ENCODE results near the gene NECAB3.

The NECAB3 gene

DNA sequence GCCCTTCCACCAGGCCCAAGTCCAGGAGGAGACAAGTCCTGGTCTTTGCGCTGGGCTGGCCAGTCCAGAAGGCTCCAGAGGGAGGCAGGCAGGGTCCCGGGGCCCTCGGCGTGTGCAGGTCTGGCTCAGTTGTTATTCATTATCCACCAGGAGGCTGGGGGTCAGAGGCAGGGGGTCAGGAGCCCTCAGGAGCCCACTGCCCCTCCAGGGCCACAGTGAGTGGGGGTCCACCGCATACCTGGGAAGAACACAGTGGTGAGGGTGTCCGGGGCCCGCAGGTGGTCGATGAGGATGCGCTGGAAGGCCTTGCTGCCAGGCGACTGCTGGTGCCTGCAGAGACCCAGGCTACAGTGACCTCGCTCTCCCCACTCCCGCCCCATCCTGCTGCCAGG lies 16.5 kb downstream of the NECAB3 start:
- H3K36me3 ChIP-seq (ENCODE audit: control insufficient read depth, low read length) = no peaks in the 10 kb centered on the region; the same call in 1 of the 2 replicates
- H4K20me1 ChIP-seq (ENCODE audit: control insufficient read depth, insufficient read depth, low read depth, low read length) = no peaks in the 10 kb centered on the region
- H3F3A ChIP-seq (ENCODE audit: control insufficient read depth, insufficient read depth) = no peaks in the 10 kb centered on the region; the same call in 1 of the 2 replicates
- no peaks in the 10 kb centered on the region for H3K9me3 ChIP-seq (ENCODE audit: control insufficient read depth, insufficient read depth, low read length)
- H3K4me3 ChIP-seq (ENCODE audit: low read length) = no peak overlapping the region
- H3K4me1 ChIP-seq (ENCODE audit: control insufficient read depth, low read length) = peaks cover 3% of the 10 kb centered on the region
- TF ChIP-seq EZH2phosphoT487 (IDR thresholded peaks at IDR 0.05; ENCODE audit: borderline replicate concordance, low read length) (no peak), CTCF (IDR thresholded peaks at IDR 0.05; ENCODE audit: low read depth, low read length, poor library complexity, severe bottlenecking) (no peak)
- H3K4me2 ChIP-seq (ENCODE audit: low read length) = no peak overlapping the region
- no peaks in the 10 kb centered on the region for H3K79me2 ChIP-seq (ENCODE audit: control insufficient read depth, low read length)
- H3K27me3 ChIP-seq (ENCODE audit: control insufficient read depth, low read length) = peaks cover 3% of the 10 kb centered on the region; the same call in 1 of the 2 replicates
- no peak overlapping the region for H3K27ac ChIP-seq (ENCODE audit: low read depth, low read length)
- no peaks in the 10 kb centered on the region for H3K9me2 ChIP-seq (replicated peaks; ENCODE audit: control insufficient read depth, low read length)

DNA sequence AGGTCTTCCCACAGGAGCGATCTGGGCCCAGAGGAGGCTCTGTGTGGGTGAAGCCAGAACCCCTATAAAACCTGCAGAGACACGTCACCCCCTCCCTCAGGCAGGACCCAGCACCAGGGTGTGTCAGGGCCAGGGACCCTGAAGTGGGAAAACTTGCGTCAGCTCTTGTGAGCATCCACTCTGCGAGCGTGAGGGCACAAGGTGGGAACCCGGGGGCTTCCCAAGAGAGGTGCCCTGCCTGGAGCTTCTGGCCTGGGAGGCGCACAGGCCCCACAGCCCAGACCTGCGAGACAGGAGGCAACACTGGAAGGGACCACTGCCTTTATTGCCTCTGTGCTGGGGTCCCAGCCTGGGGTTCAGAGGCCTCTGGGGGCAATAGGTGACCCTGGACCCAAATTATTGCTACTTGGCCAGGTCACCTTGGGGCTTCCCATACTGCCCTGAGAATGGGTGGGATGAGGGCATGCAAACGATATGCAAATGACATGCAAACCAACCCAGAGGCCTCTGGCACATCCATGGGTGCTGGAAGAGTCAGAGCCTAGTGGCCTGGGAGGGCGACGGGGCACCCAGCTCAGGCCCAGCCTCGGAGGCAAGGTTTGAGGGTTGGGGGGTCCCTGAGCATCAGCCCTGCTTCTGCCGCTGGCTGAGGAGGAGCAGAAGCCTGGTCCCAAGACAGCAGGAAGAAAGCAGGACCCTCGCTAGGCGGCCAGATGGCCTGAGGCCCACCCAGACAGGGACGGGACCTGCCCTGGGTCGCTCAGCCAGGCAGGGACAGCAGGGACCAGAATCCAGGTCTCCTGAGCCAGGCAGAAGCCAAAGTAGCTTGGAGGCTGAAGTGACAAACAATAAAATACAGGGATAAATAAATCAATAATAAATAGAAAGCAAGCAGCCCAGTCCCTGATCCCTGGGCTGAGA lies 17.2 kb downstream of the NECAB3 start:
- H3K36me3 ChIP-seq (ENCODE audit: control insufficient read depth, low read length) = no peaks in the 10 kb centered on the region; the same call in 1 of the 2 replicates
- no peaks in the 10 kb centered on the region for H4K20me1 ChIP-seq (ENCODE audit: control insufficient read depth, insufficient read depth, low read depth, low read length)
- H3K27me3 ChIP-seq (ENCODE audit: control insufficient read depth, low read length) = peaks cover 3% of the 10 kb centered on the region; the same call in 1 of the 2 replicates
- H3K27ac ChIP-seq (ENCODE audit: low read depth, low read length) = no peak overlapping the region
- H3F3A ChIP-seq (ENCODE audit: control insufficient read depth, insufficient read depth) = no peaks in the 10 kb centered on the region; the same call in 1 of the 2 replicates
- no peaks in the 10 kb centered on the region for H3K79me2 ChIP-seq (ENCODE audit: control insufficient read depth, low read length)
- no peaks in the 10 kb centered on the region for H3K9me2 ChIP-seq (replicated peaks; ENCODE audit: control insufficient read depth, low read length)
- H3K4me2 ChIP-seq (ENCODE audit: low read length) = no peak overlapping the region
- H3K9me3 ChIP-seq (ENCODE audit: control insufficient read depth, insufficient read depth, low read length) = no peaks in the 10 kb centered on the region
- H3K4me3 ChIP-seq (ENCODE audit: low read length) = no peak overlapping the region
- H3K4me1 ChIP-seq (ENCODE audit: control insufficient read depth, low read length) = no peaks in the 10 kb centered on the region
- no peak for TF ChIP-seq CTCF (IDR thresholded peaks at IDR 0.05; ENCODE audit: low read depth, low read length, poor library complexity, severe bottlenecking)
- no peak for TF ChIP-seq EZH2phosphoT487 (IDR thresholded peaks at IDR 0.05; ENCODE audit: borderline replicate concordance, low read length)

- H3K4me1 ChIP-seq (ENCODE audit: control insufficient read depth, low read length) = no peaks in the 10 kb centered on the region
- no peak overlapping the region for H3K4me3 ChIP-seq (ENCODE audit: low read length)
- no peaks in the 10 kb centered on the region for H3K9me2 ChIP-seq (replicated peaks; ENCODE audit: control insufficient read depth, low read length)
- no peaks in the 10 kb centered on the region for H4K20me1 ChIP-seq (ENCODE audit: control insufficient read depth, insufficient read depth, low read depth, low read length)
- H3K4me2 ChIP-seq (ENCODE audit: low read length) = no peak overlapping the region
- no peaks in the 10 kb centered on the region for H3K9me3 ChIP-seq (ENCODE audit: control insufficient read depth, insufficient read depth, low read length)
- H3K27ac ChIP-seq (ENCODE audit: low read depth, low read length) = no peak overlapping the region
- H3F3A ChIP-seq (ENCODE audit: control insufficient read depth, insufficient read depth) = no peaks in the 10 kb centered on the region; the same call in 1 of the 2 replicates
- H3K36me3 ChIP-seq (ENCODE audit: control insufficient read depth, low read length) = no peaks in the 10 kb centered on the region; the same call in 1 of the 2 replicates
- no peak for TF ChIP-seq EZH2phosphoT487 (IDR thresholded peaks at IDR 0.05; ENCODE audit: borderline replicate concordance, low read length)
- TF ChIP-seq CTCF (IDR thresholded peaks at IDR 0.05; ENCODE audit: low read depth, low read length, poor library complexity, severe bottlenecking) = no peak
- H3K79me2 ChIP-seq (ENCODE audit: control insufficient read depth, low read length) = no peaks in the 10 kb centered on the region
- peaks cover 3% of the 10 kb centered on the region; the same call in 1 of the 2 replicates for H3K27me3 ChIP-seq (ENCODE audit: control insufficient read depth, low read length)
These were observed 18.0 kb downstream of the NECAB3 start for GRCh38 chr20:33656010-33656782.

Measured in DOHH2 (cell line).